Mucosa of gallbladder (tissue), 1 donor: ENCODE data around the gene TUBGCP3. TPM values are rescaled to one million over a fixed set of nuclear protein-coding genes. Genes with fewer than 3 reads are reported as not detected.

Experiments
- DNase-seq: peaks from one replicate; pipeline ENCODE4 v3.0.0-alpha.2; 2020; ENCODE audit warnings: low spot score
- total RNA-seq: library from RNA; stranded (reverse); gene quantifications from one replicate; pipeline ENCODE4 v1.2.1, GENCODE V29; 2021
- donor health status: DM: no; HTN: no; CAD: no.

Gene TUBGCP3
- total RNA-seq, 1 donor from 2014 or later: 27.2 TPM

GRCh38 chr13:112441779-112442310 is 146.1 kb downstream of the TUBGCP3 start:
- DNase-seq: no peak

- DNase-seq: no peak
Measured at GRCh38 chr13:112441226-112441625, 146.7 kb downstream of the TUBGCP3 start.

GRCh38 chr13:112438515-112438914 is 149.4 kb downstream of the TUBGCP3 start:
- no peak for DNase-seq

GRCh38 chr13:112438094-112438493 is 149.9 kb downstream of the TUBGCP3 start:
- no peak for DNase-seq

- DNase-seq: no peak
Measured at GRCh38 chr13:112435973-112436372, 152.0 kb downstream of the TUBGCP3 start.

Other genes with a start within 250 kb of the TUBGCP3 start
- gene SPACA7, start 211.8 kb downstream of the TUBGCP3 start, total RNA-seq: not detected
- gene ATP11A, start 101.9 kb upstream of the TUBGCP3 start, total RNA-seq: 191 TPM